KG1 (cell line): ENCODE measurements around the gene AGMO.
"Not testable (repeated sequence)": the region's sequence is repeated elsewhere in the genome, so short reads cannot be mapped to it uniquely, and the experiment has no call there.

Source experiments
- DNase-seq: peaks from one replicate; lab custom pipeline; 2025; lab: John Stamatoyannopoulos, UW

AGMO gene

GRCh38 chr7:15314922-15315321, 246.9 kb downstream of the AGMO start:
- DNase-seq = no peak

DNA sequence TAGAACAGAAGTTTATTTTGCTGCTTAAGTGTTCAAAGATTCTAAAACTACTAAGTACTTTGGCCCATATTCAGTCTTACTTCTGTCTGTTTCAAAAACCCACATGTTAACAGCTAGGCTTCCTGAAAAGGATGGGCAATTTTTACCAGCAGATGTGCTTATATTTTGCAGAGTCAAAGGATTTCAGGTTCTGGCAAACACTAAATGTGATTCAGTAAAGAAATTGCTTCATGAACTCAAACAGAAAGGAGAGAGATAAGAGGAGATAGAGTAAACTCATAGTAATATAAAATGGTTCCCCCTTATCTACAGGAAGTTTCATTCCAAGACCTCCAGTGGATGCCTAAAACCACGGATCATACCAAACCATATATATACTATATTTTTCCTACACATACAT, 248.5 kb downstream of the AGMO start:
- no peak for DNase-seq

- DNase-seq = no peak
Observed at GRCh38 chr7:15309872-15310271, 251.9 kb downstream of the AGMO start.

- no peak for DNase-seq
Observed at GRCh38 chr7:15308821-15309220, 253.0 kb downstream of the AGMO start.

GRCh38 chr7:15306296-15306695, 255.5 kb downstream of the AGMO start:
- no peak for DNase-seq

DNA sequence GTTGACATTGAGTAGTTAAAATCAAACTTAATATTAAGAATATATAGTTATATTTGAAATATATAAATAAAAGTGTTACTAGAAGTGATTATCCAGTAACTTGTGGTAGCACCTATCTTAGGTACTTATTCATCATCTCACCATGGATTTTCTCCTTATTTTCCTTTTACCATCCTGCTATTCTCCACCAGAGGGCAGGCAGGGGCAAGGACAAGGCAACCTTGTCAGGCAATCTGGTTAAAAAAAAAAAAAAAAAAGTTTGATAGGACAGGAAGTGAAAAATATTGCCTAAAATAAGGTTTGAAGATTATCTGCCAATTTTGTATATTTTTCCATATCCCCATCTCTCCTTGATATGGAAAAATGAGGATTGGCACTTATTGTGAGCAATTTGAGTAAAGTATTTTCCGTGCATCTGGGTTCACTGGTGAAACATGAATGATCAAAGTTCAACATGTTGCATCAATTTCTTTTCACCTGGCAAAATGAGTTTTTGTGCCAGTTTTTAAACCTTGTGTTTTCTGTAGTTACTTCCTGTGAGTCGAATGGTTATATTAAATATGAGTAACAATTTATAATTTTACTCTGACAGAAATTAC, 256.7 kb downstream of the AGMO start:
- DNase-seq = no peak

GRCh38 chr7:15303357-15303756, 258.5 kb downstream of the AGMO start:
- no peak for DNase-seq

- not testable (repeated sequence) for DNase-seq
Observed at GRCh38 chr7:15300986-15301385, 260.8 kb downstream of the AGMO start.

DNA sequence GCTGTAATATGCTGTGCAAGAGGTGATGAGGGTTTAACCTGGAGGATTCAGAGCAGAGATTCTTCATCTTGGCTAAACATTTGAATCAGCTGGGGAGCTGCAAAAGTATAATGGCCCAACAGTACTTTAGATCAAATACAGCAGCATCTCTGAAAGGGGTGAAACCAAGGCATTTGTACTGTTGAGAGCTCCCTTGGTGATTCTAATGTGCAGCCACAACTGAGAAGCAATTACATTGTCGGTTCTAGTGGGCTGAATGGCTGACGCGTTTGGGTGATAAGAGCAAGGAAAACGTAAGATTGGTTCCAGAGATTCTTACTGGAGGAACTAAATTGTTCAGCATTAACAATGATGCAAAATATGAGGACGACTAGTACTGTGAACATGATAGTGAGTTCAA, 269.7 kb downstream of the AGMO start:
- DNase-seq = no peak

- DNase-seq = no peak
Observed at GRCh38 chr7:15291699-15292098, 270.1 kb downstream of the AGMO start.

DNA sequence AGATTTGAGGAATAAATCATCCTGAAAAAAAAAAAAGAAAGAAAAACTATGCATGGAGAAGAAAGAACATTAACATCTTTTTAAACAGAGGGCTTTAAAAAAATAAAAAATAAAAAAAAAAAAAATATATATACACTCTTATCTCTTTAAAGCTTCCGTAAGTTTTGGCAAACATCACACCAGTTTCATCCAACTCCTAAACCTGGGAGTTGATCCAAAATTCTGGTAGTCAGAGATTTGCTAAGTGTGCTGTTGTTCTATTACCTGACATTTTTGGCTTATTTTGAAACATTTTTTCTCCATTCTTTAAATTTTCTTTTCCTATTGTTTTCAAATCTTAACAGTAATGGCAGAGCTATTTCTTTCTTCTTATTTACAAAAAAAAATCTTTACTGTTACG, 273.1 kb downstream of the AGMO start:
- no peak for DNase-seq

DNA sequence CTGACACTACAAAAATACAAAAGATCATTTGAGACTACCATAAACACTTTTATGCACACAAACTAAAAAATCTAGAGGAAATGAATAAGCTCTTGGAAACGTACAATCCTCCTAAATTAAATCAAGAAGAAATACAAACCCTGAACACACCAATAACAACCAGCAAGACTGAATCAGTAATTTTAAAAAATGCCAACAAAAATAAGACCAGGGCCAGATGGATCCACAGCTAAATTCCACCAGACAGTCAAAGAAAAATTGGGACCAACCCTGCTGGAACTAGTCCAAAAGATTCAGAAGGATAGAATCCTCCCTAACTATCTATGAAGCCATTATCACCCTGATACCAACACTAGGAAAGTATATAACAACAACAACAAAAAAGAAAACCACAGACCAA, 277.4 kb downstream of the AGMO start:
- no peak for DNase-seq

DNA sequence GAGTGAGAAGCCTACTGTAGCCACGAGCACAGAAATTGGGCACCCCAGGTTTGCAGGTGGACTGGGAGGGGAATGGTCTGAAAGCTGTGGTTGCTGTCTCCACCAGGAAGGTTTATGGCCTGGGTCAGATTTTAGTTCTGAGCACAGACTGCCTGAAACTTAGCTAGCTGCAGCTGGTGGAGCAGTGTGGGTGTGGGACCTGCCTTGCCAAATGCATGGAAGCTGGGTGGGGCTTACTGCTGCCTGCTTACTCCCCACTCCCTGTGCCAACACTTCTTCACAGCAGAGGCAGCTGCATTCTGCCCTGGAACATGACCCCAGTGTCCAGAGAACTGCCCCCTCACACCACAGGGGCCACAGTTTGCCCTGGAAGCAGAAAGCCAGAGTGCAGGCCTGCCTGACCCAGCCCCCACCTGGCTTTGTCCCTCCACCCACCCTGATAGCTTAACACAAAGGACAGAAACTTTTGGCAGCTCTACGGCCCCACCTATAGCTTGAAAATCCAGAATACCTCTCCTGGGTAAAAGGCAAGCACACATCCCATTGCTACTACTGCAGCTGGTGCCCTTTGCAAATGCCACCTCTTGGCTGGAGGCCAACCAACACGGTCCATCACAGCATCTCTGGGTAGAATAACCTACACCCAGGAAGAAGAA, 281.6 kb downstream of the AGMO start:
- DNase-seq = no peak

- DNase-seq = no peak
Observed at GRCh38 chr7:15279640-15280039, 282.2 kb downstream of the AGMO start.

DNA sequence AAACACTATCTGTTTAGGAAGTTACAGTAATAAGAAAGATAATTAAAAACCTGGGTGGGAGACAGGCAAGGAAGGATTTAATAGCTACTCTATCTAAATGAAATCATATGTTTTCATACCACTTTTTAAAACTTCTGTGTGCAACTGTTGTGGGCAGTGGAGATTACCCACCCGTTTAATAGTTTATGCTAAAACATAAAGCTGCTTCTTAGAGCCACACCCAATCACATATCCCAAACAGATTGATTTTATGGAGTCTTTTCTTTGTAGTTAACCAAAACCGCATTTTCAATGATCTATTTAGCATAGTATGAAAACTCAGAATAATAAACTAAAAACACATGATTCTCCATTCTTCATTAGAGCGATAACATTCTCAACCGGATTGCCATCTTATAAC, 304.1 kb downstream of the AGMO start:
- DNase-seq = no peak

GRCh38 chr7:15252181-15252580, 309.6 kb downstream of the AGMO start:
- DNase-seq = no peak

DNA sequence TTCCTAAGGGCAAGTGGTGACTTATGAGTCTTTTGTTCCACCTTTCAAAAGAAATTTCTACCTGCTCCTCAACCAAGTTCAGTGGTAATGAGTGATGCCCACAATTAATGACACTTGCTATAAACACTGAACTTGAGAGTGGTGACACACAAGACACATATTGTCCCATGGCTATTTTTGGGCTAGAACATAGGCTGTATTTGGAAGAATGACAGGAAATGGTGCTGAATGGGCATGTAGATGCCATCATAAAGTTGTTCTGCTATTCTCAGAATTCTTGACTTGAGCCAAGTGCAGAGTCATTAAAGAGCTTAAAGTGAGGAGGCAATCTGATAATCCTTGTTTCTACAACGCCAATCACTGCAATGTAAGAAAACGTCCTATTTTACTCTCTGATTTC, 313.3 kb downstream of the AGMO start:
- no peak for DNase-seq

GRCh38 chr7:15245831-15246230, 316.0 kb downstream of the AGMO start:
- no peak for DNase-seq

- no peak for DNase-seq
Observed at GRCh38 chr7:15239801-15240200, 322.0 kb downstream of the AGMO start.

DNA sequence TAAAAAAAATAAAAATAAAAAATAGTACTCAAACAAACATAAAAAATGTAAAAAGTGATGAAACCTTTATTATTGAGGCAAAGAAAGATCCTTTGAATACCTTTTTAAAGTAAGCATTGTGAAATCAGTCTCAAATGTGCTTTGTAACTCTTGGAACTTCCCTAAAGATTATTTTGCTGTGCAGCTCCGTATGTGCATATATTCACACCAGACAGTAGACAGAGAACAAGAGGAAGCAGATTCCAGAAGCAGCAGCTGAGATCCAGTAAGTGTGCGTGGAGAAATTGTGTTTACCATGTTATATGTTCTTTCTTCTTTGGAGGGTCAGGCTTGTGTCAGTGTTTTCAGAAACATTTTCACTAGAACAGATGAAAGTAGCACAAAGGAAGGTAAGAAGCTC, 324.9 kb downstream of the AGMO start:
- no peak for DNase-seq

DNA sequence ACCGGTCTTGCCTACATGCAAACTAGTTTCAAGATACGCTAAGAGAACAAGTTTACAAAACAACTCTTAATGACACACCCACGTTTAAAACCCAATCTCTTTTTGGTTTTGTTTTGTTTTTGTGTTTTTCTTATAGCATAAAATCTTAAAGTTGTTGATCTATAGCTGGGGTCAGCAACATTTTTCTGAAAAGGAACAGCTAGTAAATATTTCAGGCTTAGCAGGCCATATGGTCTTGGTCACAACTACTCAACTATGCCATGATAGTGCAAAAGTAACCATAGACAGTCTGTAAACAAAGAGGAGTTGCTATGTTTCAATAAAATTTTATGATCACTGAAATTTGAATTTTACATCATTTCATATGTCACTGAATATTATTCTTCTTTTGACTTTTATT, 327.4 kb downstream of the AGMO start:
- DNase-seq = no peak

DNA sequence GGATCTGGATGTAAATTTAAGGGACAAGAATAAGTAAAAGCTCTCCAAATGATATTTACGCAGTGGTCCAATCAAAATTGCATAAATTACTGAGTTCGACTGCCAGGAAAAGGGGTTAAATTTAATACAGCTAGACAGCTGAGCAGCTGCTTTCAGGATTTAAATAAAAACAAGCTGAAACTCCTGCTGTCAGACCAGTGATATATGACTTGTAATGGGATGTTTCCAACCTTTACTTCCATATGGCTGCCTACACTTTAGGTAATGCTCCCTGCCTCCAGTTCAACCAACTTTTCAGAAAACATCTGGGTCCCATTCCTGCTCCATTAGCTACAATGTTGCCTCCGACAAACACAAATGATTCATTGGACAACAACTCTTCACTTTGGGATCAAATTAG, 333.0 kb downstream of the AGMO start:
- no peak for DNase-seq

DNA sequence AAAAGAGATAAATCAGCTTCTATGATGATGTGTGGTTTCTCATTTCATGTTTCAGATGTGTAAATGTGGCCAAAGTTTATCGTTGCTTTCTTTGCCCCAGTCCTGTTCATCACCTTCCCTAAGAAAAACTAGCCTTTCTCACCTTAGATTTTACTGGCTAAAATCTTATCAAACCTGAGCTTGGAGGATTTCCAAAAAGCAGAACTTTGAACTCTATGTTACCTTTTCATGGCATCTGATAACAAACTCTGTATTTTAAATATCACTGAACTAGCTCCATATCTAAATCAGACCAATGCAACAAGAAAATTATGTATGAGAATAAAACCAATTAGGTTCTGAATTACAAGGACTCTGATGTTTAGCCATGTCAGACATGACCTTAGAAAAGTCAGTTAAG, 335.8 kb downstream of the AGMO start:
- no peak for DNase-seq

DNA sequence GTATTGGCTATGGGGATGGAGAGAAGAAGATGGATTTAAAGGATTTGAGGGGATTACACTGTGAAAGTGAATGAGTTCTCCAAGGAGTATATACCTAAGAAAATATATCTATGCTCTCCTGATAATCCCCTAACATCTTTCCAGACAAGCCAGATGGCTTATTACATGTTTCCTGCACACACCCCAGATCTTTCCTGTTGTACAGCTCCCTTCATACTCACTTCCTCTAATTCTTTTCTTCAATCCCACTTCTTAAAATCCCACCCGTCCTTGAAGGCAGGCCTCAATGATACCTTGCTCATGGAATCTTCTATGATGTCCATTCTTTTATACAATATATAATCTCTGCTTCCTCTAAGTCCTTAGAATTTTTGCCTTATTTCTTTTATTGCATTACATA, 342.1 kb downstream of the AGMO start:
- DNase-seq = no peak
